Mesothelial cell of epicardium (in vitro differentiated cells): ENCODE measurements around the gene BMP6. TPM values are rescaled to one million over a fixed set of nuclear protein-coding genes. Genes with fewer than 3 reads are reported as not detected.

Experiments
- DNase-seq, 2 experiments: peaks; one replicate each; pipeline ENCODE4 v3.0.0; 2021; ENCODE audit warnings: low spot score in 2 of 2; ENCODE audit not compliant: unreplicated experiment in 2 of 2
- H3K27ac Mint-ChIP-seq: 2 replicates; pipeline ENCODE4 v1.8.0; 2021; ENCODE audit warnings: mixed read lengths
- H3K27me3 Mint-ChIP-seq: 2 replicates; pipeline ENCODE4 v1.8.0; 2021; ENCODE audit warnings: low read depth, mixed read lengths
- H3K36me3 Mint-ChIP-seq: 2 replicates; pipeline ENCODE4 v1.8.0; 2021; ENCODE audit warnings: mixed read lengths
- H3K4me1 Mint-ChIP-seq: 2 replicates; pipeline ENCODE4 v1.8.0; 2021; ENCODE audit warnings: mixed read lengths
- H3K4me3 Mint-ChIP-seq: 2 replicates; pipeline ENCODE4 v1.8.0; 2021; ENCODE audit warnings: mild to moderate bottlenecking, moderate library complexity, mixed read lengths
- H3K9me3 Mint-ChIP-seq: 2 replicates; pipeline ENCODE4 v1.8.0; 2021; ENCODE audit warnings: mixed read lengths
- total RNA-seq: library from RNA; stranded (reverse); gene quantifications from 3 replicates; pipeline ENCODE4 v1.2.1, GENCODE V29; 2021
- TF ChIP-seq, protein P1 (sequence below): fragments of 200-600 bp; sonication (generic); IDR thresholded peaks from one replicate; pipeline ENCODE4 v1.5.0; 2021; ENCODE audit warnings: antibody characterized with exemption; ENCODE audit not compliant: unreplicated experiment

BMP6 gene
- total RNA-seq, 1 donor from 2014 or later, result 3.6 TPM

GRCh38 chr6:7747901-7748504, 22.1 kb downstream of the BMP6 start:
- no peak overlapping the region for H3K27ac Mint-ChIP-seq
- no peak for DNase-seq
- H3K27me3 Mint-ChIP-seq, result peaks cover 54% of the 10 kb centered on the region
- H3K9me3 Mint-ChIP-seq, result no peaks in the 10 kb centered on the region
- H3K4me3 Mint-ChIP-seq, result no peak overlapping the region
- TF ChIP-seq, protein P1, sequence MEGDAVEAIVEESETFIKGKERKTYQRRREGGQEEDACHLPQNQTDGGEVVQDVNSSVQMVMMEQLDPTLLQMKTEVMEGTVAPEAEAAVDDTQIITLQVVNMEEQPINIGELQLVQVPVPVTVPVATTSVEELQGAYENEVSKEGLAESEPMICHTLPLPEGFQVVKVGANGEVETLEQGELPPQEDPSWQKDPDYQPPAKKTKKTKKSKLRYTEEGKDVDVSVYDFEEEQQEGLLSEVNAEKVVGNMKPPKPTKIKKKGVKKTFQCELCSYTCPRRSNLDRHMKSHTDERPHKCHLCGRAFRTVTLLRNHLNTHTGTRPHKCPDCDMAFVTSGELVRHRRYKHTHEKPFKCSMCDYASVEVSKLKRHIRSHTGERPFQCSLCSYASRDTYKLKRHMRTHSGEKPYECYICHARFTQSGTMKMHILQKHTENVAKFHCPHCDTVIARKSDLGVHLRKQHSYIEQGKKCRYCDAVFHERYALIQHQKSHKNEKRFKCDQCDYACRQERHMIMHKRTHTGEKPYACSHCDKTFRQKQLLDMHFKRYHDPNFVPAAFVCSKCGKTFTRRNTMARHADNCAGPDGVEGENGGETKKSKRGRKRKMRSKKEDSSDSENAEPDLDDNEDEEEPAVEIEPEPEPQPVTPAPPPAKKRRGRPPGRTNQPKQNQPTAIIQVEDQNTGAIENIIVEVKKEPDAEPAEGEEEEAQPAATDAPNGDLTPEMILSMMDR, result no peak
- H3K4me1 Mint-ChIP-seq, result no peaks in the 10 kb centered on the region
- H3K36me3 Mint-ChIP-seq, result no peaks in the 10 kb centered on the region

- TF ChIP-seq, protein P1, result no peak
- Mint-ChIP-seq H3K27me3 (peaks cover 57% of the 10 kb centered on the region), H3K27ac (no peak overlapping the region), H3K4me3 (no peak overlapping the region), H3K4me1 (no peaks in the 10 kb centered on the region), H3K9me3 (no peaks in the 10 kb centered on the region), H3K36me3 (no peaks in the 10 kb centered on the region)
- DNase-seq, result no peak
Measured at GRCh38 chr6:7749478-7749877, 23.6 kb downstream of the BMP6 start.

DNA sequence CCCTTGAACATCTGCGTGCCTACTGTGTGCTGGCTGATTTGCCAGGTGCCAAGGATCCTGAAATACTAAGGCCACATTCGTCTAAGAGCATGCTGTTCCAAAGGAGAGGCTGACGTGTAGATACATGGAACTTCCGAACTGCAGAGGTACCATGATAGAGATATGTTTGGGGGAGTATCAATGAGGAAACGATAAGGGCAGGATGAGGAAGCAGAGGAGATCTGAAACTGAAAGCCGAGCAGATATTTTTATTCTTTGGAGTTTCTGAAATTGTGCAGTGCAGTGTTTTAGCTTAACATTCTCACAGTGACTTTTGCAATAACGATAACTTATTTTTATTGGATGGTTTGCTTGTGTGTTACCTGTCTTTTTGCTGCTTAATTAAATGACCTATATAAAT, 24.3 kb downstream of the BMP6 start:
- peaks cover 54% of the 10 kb centered on the region for H3K27me3 Mint-ChIP-seq
- peaks cover 3% of the 10 kb centered on the region for H3K9me3 Mint-ChIP-seq
- no peaks in the 10 kb centered on the region for H3K4me1 Mint-ChIP-seq
- H3K27ac Mint-ChIP-seq, result no peak overlapping the region
- TF ChIP-seq, protein P1, result no peak
- H3K4me3 Mint-ChIP-seq, result no peak overlapping the region
- no peak for DNase-seq
- no peaks in the 10 kb centered on the region for H3K36me3 Mint-ChIP-seq

DNA sequence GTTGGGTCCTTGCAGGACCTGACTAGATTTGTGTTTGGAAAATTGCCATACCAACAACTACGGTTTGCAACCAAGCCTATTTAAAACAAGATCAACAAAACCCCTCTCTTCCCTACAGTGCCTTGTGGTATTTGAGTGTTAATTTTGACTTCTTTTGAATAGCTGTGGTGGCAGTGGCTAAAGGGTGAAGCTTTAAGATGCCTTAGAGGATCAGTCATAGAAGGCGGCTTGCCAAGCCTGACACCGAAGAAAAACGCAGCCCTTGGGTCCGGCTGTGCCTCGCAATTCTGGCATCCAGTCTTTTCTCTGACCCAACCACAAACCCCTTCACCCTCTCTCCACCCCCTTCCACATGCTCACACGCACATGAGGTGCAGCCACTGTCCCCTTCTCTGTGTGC, 32.6 kb downstream of the BMP6 start:
- no peaks in the 10 kb centered on the region for H3K36me3 Mint-ChIP-seq
- no peak overlapping the region for H3K27ac Mint-ChIP-seq
- TF ChIP-seq, protein P1, result no peak
- H3K9me3 Mint-ChIP-seq, result peaks cover 28% of the 10 kb centered on the region
- H3K4me3 Mint-ChIP-seq, result no peak overlapping the region
- peaks cover 29% of the 10 kb centered on the region for H3K27me3 Mint-ChIP-seq
- no peak for DNase-seq
- no peaks in the 10 kb centered on the region for H3K4me1 Mint-ChIP-seq

DNA sequence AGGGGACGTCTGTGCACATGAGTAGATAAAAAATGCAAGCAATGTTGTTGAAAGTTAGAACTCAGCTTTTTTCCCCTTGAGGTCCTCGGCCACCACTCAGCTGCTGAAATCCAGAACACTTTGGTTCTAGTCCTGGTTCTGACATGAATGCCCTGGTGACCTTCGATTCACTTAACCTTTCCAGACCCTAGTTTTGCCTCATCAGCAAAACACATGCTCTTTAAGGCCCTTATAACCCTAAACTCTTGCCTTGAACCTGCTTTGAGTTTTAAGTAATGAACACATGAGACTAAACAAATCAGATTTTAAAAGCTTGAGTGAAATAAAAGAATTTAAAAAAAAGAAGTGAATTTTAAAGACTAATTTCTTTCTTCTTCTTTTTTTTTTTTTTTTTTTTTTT, 33.4 kb downstream of the BMP6 start:
- Mint-ChIP-seq H3K36me3 (no peaks in the 10 kb centered on the region), H3K4me1 (no peaks in the 10 kb centered on the region), H3K4me3 (no peak overlapping the region), H3K9me3 (peaks cover 28% of the 10 kb centered on the region), H3K27me3 (peaks cover 22% of the 10 kb centered on the region), H3K27ac (no peak overlapping the region)
- no peak for DNase-seq
- TF ChIP-seq, protein P1, result no peak

- Mint-ChIP-seq H3K27me3 (peaks cover 19% of the 10 kb centered on the region), H3K36me3 (peaks cover 3% of the 10 kb centered on the region), H3K4me1 (no peaks in the 10 kb centered on the region), H3K9me3 (peaks cover 25% of the 10 kb centered on the region), H3K27ac (no peak overlapping the region), H3K4me3 (no peak overlapping the region)
- DNase-seq, result no peak
- TF ChIP-seq, protein P1, result no peak
Measured at GRCh38 chr6:7761051-7761450, 35.2 kb downstream of the BMP6 start.
